ENCODE measurements around the gene SIDT2. TPM values are rescaled to one million over a fixed set of nuclear protein-coding genes. Genes with fewer than 3 reads are reported as not detected.
"Not testable (repeated sequence)": the region's sequence is repeated elsewhere in the genome, so short reads cannot be mapped to it uniquely, and the experiment has no call there.

The SIDT2 gene
- total and polyA plus RNA-seq, 2 of the 8 experiments (the other 6 are each of a cell fraction or from before 2014, with no cell fraction given): 18.5 to 21.1 TPM

GRCh38 chr11:117130396-117130795 is 48.1 kb upstream of the SIDT2 start:
- FAIRE-seq; H3K56ac ChIP-seq (replicated peaks; ENCODE audit: insufficient read length, low read depth, low read length); H2AK5ac ChIP-seq (ENCODE audit: low read depth, low read length); H3K9me3 ChIP-seq (ENCODE audit: insufficient read depth in 2 of 2, low read depth in 1 of 2, low read length in 1 of 2); H3K36me3 ChIP-seq (ENCODE audit: control insufficient read depth in 2 of 4, insufficient read depth in 4 of 4, low read length in 3 of 4); H3K14ac ChIP-seq (ENCODE audit: insufficient read length); H3K79me2 ChIP-seq (ENCODE audit: control insufficient read depth in 1 of 2, insufficient read depth in 2 of 2, low read length in 2 of 2); H4K20me1 ChIP-seq (replicated peaks in 1 of 2; ENCODE audit: control insufficient read depth in 1 of 2, insufficient read depth in 2 of 2, low read length in 2 of 2); H3K9ac ChIP-seq (replicated peaks in 1 of 4; ENCODE audit: extremely low read depth in 1 of 4, low read depth in 3 of 4, low read length in 3 of 4); H3K23ac ChIP-seq (ENCODE audit: insufficient read length); H2BK5ac ChIP-seq (ENCODE audit: low read depth, low read length); DNase-seq (ENCODE audit: low read depth in 1 of 2, low spot score in 2 of 2); H3K27ac ChIP-seq (ENCODE audit: low read depth, low read length); H4K91ac ChIP-seq (replicated peaks; ENCODE audit: insufficient read length, low read length); H2BK20ac ChIP-seq (ENCODE audit: low read length); H4K8ac ChIP-seq (ENCODE audit: extremely low read depth, insufficient read depth, low read length); H4K5ac ChIP-seq (ENCODE audit: insufficient read length, low read depth, low read length); H3K27me3 ChIP-seq (replicated peaks in 1 of 4; ENCODE audit: control insufficient read depth in 3 of 4, extremely low read depth in 1 of 4, insufficient read depth in 3 of 4, low read length in 3 of 4); H2AFZ ChIP-seq (ENCODE audit: low read length); H2BK15ac ChIP-seq (ENCODE audit: low read length); H3K4me2 ChIP-seq (ENCODE audit: insufficient read depth in 1 of 2, low read depth in 2 of 2, low read length in 2 of 2); H3K4me3 ChIP-seq (ENCODE audit: extremely low read depth in 1 of 4, insufficient read depth in 2 of 4, low read depth in 3 of 4, low read length in 4 of 4); H3K23me2 ChIP-seq (ENCODE audit: low read depth, low read length); H3K18ac ChIP-seq (ENCODE audit: extremely low read depth, low read length); H3K4me1 ChIP-seq (replicated peaks in 1 of 4; ENCODE audit: control insufficient read depth in 3 of 4, insufficient read depth in 4 of 4, low read length in 3 of 4); H2BK12ac ChIP-seq (ENCODE audit: low read depth, low read length); H3K4ac ChIP-seq (replicated peaks; ENCODE audit: insufficient read length, low read depth, low read length); POLR2A ChIA-PET (ENCODE audit: partially characterized antibody); H2BK120ac ChIP-seq (replicated peaks; ENCODE audit: low read depth, low read length); H3K79me1 ChIP-seq (ENCODE audit: low read depth, low read length): not testable (repeated sequence)
- WGBS, 2 experiments (ENCODE audit: extremely low coverage in 1 of 2, insufficient coverage in 1 of 2, insufficient read length in 1 of 2, insufficient replicate concordance in 2 of 2, low coverage in 1 of 2, low lambda C conversion rate in 2 of 2, missing lambda C conversion rate in 1 of 2): 92% methylated on average over 5 of the region's 7 CpGs; no CpG with 5 or more reads in 1 of the 2 experiments
- CTCF ChIA-PET (ENCODE audit: partially characterized antibody): interaction anchor here (0.6 to 1.2 kb wide), 2 partner anchors 13 to 96 kb away, joined by 3 to 6 read pairs; no protein-coding TSS in a partner anchor

Data from H1 (cell line).